GM12892 (cell line): Measurements from ENCODE around the gene EIF1.
"Not testable (repeated sequence)": the region's sequence is repeated elsewhere in the genome, so short reads cannot be mapped to it uniquely, and the experiment has no call there.

Experiments used
- DNase-seq: peaks from one replicate; pipeline ENCODE4 v3.0.0; 2011; ENCODE audit not compliant: insufficient read length
- FAIRE-seq: peaks from 2 replicates; lab custom pipeline; 2011; peaks lifted over from hg19 to GRCh38; lab: Jason Lieb, UNC
- POLR2A ChIP-seq: IDR thresholded peaks from 2 replicates; pipeline ENCODE4 v1.6.1; 2011; ENCODE audit warnings: low read depth, low read length, control low read depth
- POLR2AphosphoS5 ChIP-seq: IDR thresholded peaks from 2 replicates; pipeline ENCODE4 v1.6.1; 2011; ENCODE audit warnings: low read depth, low read length, control low read depth
- TAF1 ChIP-seq: IDR thresholded peaks from 2 replicates; pipeline ENCODE4 v1.6.1; 2011; ENCODE audit warnings: low read depth, mild to moderate bottlenecking, control low read depth, low read length, borderline replicate concordance

The EIF1 gene

DNA sequence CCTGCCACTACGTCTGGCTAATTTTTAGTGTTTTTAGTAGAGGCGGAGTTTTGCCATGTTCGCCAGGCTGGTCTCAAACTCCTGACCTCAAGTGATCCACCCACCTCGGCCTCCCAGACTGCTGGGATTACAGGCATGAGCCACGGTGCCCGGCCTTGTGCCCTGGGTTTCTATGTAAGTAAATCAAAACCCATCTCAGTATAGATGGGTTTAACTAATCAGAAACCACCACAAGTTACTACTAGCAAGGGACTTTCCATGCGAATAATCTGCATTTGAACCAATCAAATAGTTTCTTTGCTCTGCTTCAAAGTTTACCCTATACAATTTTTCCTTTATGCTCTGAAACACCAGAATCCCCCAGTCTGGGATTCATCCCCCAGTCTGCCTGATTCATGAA, 16.5 kb upstream of the EIF1 start:
- TF ChIP-seq POLR2AphosphoS5, result no peak
- no peak for TF ChIP-seq TAF1
- TF ChIP-seq POLR2A, result no peak
- no peak for DNase-seq
- FAIRE-seq, result no peak

DNA sequence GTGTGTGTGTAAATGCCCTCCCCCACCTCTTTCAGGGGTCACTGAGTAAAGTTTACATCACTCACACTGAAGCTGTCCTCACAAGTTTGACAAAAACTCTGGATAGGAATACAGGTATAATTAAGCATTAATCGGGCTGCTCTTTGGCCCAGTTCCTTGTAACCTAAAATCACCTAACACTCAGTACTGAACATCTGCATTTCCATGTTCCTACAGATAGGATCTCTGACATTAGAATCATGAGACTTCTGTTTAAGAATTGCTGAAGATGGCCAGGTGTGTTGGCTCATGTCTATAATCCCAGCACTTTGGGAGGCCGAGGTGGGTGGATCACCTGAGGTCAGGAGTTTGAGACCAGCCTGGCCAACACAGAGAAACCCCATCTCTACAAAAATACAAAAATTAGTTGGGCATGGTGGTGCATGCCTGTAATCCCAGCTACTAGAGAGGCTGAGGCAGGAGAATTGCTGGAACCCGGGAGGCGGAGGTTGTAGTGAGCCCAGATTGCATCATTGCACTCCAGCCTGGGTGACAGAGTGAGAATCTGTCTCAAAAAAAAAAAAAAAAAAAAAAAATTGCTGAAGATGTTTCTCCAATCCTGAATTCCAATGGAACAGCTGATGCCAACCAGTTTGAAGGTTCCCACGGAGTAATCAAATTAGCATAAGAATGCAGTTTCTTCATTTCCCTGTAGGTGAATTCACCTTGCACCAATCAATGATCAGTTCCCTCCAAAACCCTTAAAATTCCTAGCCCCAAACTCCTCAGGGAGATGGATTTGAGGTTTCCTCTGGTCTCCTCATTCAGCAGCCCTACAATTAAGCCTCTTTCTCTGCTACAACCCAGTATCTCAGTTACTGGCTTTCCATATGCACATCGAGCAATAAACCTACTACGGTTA, 13.3 kb upstream of the EIF1 start:
- not testable (repeated sequence) for DNase-seq, FAIRE-seq

DNA sequence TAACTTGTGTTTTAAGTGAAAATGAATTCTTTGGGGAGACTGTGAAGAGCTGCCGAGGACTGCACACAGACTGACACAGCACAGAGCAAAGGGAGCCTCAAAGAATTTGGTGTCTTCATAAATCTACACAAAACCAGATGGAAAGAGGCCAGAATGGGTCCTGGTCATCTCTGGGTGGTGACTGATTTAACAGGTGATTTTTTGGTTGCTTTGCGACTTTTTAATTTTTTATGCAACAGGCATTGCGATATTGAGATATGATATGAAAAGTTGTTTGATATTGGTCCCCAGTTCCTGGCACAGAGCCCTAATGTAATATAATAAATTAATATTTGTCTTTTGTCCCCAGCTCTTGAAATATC, 12.6 kb upstream of the EIF1 start:
- TF ChIP-seq POLR2A (no peak), POLR2AphosphoS5 (no peak), TAF1 (no peak)
- no peak for FAIRE-seq
- no peak for DNase-seq

DNA sequence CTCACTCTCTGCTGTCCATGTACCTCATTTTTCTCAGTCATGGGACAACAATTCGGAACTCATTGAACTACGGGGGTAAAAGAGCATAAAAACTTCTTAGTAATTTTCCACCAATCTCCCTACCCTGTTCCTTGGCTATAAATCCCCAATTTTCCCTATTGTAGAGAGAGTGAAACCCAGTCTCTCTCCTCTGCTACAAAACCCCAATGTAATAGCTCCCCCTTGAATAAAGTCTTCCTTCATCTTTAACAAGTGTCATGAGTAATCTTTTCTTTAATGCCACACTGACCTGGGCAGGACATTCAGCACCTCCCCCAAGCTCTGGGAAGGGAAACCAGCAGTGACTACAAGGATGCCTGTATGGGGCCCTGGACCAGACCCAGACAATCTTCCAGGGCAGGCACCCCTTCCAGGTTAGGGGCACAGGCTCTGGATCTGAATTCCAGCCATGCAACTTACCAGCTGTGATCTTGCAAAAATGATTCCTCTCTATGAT, 10.2 kb upstream of the EIF1 start:
- no peak for FAIRE-seq
- no peak for DNase-seq
- TF ChIP-seq TAF1 (no peak), POLR2A (peak; percentile 97), POLR2AphosphoS5 (peak; percentile 98)

DNA sequence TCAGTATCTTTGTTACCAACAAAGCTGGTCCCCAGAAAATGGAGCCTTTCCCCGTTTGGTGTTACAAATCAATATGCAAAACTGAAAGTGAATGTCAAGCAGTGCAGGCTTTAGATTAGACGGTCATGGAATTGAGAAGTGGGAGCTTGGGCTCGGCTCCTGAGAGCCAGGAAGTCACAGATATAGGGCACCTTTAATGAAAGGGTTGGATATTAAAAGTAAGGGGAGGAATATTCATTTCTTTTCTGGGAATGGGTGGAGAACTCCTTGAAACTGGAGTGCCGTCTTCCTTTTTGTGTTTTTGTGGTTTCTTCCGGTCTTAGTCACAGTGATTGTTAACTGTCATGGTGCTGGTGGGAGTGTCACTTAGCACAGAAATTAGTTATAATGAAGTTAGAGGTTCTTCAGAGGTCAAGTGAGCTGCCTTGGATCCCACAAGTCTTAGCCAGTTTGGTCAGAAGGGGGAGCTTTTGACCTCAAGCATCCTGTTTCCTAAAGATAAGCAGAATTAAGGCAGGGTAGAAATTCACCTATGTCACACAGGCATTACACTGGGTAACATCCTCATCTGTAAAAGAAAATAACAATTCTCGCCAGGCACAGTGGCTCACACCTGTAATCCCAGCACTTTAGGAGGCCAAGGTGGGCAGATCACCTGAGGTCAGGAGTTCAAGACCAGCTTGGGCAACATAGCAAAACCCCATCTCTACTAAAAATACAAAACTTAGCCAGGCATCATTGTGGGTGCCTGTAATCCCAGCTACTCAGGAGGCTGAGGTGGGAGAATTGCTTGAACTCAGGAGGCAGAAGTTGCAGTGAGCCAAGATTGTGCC, 9.6 kb upstream of the EIF1 start:
- TF ChIP-seq POLR2A (no peak), TAF1 (no peak), POLR2AphosphoS5 (no peak)
- DNase-seq, result no peak
- peak; percentile 88 for FAIRE-seq

DNA sequence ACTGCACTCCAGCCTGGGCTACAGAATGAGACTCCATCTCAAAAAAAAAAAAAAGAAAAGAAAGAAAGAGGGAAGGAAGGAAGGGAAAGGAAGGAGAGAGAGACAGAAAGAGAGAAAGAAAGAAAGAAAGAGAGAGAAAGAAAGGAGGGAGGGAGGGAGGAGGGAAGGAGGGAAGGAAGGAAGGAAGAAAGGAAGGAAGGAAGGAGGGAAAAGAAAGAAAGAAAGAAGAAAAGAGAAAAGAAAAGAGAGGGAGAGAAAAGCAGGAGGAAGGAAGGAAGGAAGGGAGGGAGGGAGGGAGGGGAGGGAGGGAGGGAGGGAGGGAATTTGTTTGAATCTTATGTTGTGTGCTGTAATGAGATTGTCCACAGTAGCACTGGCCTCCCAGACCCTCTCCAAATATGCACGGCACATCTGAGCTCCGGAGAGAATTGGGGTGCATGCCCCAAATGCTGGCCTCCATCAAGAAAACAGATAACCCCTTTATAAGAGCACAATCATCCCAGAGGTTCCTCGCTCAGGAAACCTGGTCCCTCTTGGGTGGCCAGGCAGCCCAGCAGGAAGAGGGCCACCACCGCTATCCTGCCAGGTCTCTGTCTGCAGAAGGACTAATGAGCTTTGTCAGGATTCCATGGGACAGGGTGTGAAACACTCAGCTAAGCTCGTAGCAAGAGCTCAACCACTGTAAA, 8.8 kb upstream of the EIF1 start:
- no peak for TF ChIP-seq POLR2A
- TF ChIP-seq POLR2AphosphoS5, result no peak
- no peak for TF ChIP-seq TAF1
- no peak for FAIRE-seq
- DNase-seq, result no peak

DNA sequence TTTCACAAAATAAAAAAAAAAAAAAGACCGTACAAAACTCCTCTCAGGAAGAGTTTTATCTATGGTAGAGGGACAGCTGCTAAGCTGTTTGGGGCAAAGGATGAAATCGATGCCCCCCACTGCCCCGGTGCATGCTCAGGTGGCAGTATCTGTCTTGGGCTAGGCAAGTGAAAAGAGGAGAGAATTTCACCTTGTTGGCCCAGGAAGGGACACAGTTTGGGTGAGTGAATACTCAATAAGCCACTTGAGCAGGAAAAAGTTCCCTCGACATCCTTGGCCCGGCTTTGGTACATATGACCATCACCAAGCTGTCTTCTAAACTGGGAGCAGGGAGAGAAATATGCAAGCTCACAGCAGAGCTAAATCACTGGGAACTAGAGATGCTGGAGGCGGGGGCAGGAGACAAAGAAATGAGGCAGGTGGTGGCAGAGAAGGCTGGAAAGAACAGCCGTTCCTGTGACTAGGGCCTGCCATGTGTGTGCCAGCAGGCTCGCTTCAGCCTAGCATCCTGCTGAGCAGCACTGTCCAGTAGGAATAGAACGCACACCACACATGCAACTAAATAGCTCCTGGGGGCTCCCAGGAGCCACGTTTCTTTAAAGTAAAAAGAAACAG, 8.2 kb upstream of the EIF1 start:
- FAIRE-seq (no peak), DNase-seq (no peak)

DNA sequence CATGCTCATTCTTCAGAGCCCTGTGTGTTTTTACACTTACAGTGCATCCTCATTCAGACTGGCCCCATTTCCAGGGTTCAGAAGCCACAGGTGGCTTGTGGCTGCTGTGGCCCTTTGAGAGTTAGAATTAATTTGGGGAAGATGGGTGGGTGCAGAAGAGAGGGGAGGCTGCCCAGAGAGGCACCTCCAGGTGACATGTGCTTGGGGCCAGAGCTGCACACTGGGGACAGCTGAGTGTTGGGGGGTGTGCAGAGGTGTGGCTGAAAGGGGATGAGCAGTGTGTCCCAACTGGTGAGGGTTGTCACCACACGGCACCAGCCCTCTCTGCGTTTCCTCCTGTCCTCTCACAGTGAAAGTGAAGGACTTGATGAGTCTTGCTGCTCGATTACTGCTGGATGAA, 6.9 kb upstream of the EIF1 start:
- DNase-seq (no peak), FAIRE-seq (no peak)
- no peak for TF ChIP-seq TAF1
- TF ChIP-seq POLR2AphosphoS5, result no peak
- TF ChIP-seq POLR2A, result no peak

More for the DNA sequence above, 8.2 kb upstream of the EIF1 start:
- TF ChIP-seq TAF1 (no peak), POLR2AphosphoS5 (no peak), POLR2A (no peak)

DNA sequence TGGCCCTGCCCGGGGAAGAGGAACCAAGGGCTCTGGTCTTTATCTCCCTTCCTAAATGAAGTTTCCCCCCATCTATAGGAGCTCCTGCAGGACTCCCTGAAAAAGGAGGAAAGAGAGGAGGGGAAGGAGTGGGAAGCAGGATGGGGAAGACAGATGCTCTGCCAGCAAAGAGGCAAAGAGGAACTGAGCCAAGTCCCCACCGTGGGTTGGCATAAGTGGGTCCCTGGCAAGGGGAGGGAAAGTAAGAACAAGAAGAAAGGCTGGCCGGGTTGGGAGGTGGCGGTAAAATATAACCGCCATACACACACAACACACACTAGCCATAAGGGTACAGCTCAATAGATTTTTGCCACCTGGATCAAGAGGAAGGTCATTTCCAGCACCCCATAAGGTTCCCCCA, 6.1 kb upstream of the EIF1 start:
- FAIRE-seq (no peak), DNase-seq (no peak)
- TF ChIP-seq POLR2A (no peak), TAF1 (no peak), POLR2AphosphoS5 (no peak)

DNA sequence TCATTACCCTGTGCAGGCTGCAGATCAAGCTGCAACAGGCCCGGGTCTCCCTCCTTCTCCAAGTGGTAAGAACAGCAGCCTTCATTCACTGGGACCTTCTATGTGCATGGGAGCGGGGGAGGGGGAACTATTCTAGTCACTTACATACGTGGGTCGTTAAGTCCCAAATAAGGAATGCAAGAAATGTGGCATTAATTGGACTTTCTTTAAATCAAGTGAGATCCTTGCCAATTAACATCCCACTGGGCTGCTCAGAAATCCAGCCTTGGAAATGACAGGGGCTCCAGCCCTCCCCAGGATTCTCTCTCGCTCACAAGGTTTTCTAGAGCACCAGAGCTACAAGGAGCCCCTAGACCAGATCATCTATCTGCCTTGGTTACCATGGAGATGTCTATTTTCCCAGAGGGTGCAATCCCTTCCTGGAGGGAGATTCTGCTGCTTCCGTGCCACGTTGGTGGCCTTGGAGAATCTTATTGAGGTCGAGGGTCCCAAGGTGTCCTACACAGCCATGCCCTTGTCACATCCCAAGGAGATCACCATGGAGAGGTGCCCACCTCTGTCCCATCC, 5.2 kb upstream of the EIF1 start:
- no peak for FAIRE-seq

DNA sequence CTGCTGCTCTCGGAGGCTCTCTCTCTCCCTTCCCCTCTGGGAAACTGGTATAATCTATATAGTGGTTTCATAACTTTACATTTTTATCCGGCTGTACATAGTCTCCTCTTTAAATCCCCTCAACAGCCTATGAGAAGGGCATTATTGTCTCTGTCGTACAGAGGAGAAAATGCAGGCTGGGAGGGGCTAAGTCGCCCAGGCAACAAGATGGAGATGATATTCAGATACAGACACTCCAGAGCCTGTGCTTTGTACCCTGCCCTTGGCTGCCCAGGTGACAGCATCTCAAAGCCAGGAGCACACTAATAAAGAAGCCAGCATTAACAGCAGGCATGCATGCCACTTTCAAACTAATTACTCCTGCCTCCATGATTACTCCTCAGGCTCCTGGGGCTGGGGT, 4.7 kb upstream of the EIF1 start:
- FAIRE-seq, result no peak
- TF ChIP-seq POLR2A (no peak), TAF1 (no peak), POLR2AphosphoS5 (no peak)
- DNase-seq, result no peak

More for the DNA sequence above, 5.2 kb upstream of the EIF1 start:
- TF ChIP-seq TAF1 (no peak), POLR2AphosphoS5 (no peak), POLR2A (no peak)
- DNase-seq, result no peak

DNA sequence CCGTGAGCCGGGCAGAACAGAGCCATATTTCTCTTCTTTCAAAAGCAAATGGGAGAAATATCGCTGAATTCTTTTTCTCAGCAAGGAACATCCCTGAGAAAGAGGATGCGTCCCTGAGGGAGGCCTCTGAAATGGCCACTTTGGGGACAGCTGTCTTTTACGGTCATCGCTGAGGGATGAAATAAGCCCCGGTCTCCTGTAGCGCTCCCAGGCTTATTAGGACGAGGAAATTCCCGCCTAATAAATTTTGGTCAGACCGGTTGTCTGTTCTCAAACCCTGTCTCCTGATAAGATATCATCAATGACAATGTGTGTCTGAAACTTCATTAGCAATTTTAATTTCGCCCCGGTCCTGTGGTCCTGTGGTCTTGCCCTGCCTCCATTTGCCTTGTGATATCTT, 2.9 kb upstream of the EIF1 start:
- DNase-seq, FAIRE-seq: not testable (repeated sequence)
